Activated CD8-positive, alpha-beta memory T cell treated with anti-CD3 and anti-CD28 coated beads for 36 hours (primary cell): Measurements from ENCODE around the gene PPFIA3. TPM values are rescaled to one million over a fixed set of nuclear protein-coding genes. Genes with fewer than 3 reads are reported as not detected.

Experiments used
- CTCF ChIA-PET: fragments of 350-600 bp; sonication (Branson Sonifier 250); formaldehyde crosslinking; loops from one replicate; lab custom pipeline; 2021; ENCODE audit warnings: antibody characterized with exemption; lab: Charles Lee
- POLR2A ChIA-PET: fragments of 350-600 bp; sonication (Branson Sonifier 250); formaldehyde crosslinking; loops from one replicate; lab custom pipeline; 2021; ENCODE audit warnings: antibody characterized with exemption; lab: Charles Lee
- total RNA-seq, 2 experiments: library from RNA; stranded (reverse); gene quantifications; one replicate each; pipeline ENCODE4 v1.2.3, GENCODE V29; 2021

Gene PPFIA3
- total RNA-seq, 2 experiments from 2014 or later: 3.9 to 4.7 TPM

GRCh38 chr19:49097453-49098288, 21.7 kb upstream of the PPFIA3 start:
- CTCF ChIA-PET: interaction anchor here (0.5 to 3.1 kb wide), 24 partner anchors 9 to 1312 kb away, joined by 3 to 38 read pairs (median 4); partner anchors contain the start of gene LIN7B
- POLR2A ChIA-PET: interaction anchor here (0.6 kb wide), 1 partner anchor 47 kb away, joined by 4 read pairs; no protein-coding TSS in a partner anchor

GRCh38 chr19:49098795-49099194, 20.5 kb upstream of the PPFIA3 start:
- CTCF ChIA-PET: interaction anchor here (0.5 to 3.1 kb wide), 11 partner anchors 8 to 491 kb away, joined by 3 to 38 read pairs (median 7); partner anchors contain the start of gene LIN7B
- POLR2A ChIA-PET: no interaction called here

- ChIA-PET POLR2A (no interaction called here), CTCF (interaction anchor here (0.7 to 0.8 kb wide), 2 partner anchors 13 to 557 kb away, joined by 3 read pairs; partner anchors contain the start of gene LIN7B)
These were observed 18.2 kb upstream of the PPFIA3 start for GRCh38 chr19:49101160-49101559.

GRCh38 chr19:49102303-49102702, 17.0 kb upstream of the PPFIA3 start:
- ChIA-PET POLR2A (no interaction called here), CTCF (interaction anchor here (0.5 kb wide), 1 partner anchor 16 kb away, joined by 3 read pairs; no protein-coding TSS in a partner anchor)

- ChIA-PET POLR2A (no interaction called here), CTCF (interaction anchor here (1.2 kb wide), 1 partner anchor 10 kb away, joined by 3 read pairs; the partner anchor contains the start of gene LIN7B)
These were observed 15.8 kb upstream of the PPFIA3 start for GRCh38 chr19:49103331-49104085.

- POLR2A ChIA-PET: interaction anchor here (0.6 kb wide), 1 partner anchor 22 kb away, joined by 8 read pairs; no protein-coding TSS in a partner anchor
- CTCF ChIA-PET: interaction anchor here (1.0 to 2.5 kb wide), 3 partner anchors 10 to 95 kb away, joined by 3 to 10 read pairs (median 4); partner anchors contain the start of gene LIN7B
These were observed 15.0 kb upstream of the PPFIA3 start for GRCh38 chr19:49104229-49104864.

GRCh38 chr19:49106648-49107135, 12.7 kb upstream of the PPFIA3 start:
- POLR2A ChIA-PET: no interaction called here
- CTCF ChIA-PET: interaction anchor here (0.6 to 2.5 kb wide), 8 partner anchors 8 to 114 kb away, joined by 3 to 10 read pairs (median 4); partner anchors contain the start of genes GYS1 and LIN7B

- POLR2A ChIA-PET: no interaction called here
- CTCF ChIA-PET: interaction anchor here (1.5 kb wide), 1 partner anchor 10 kb away, joined by 5 read pairs; no protein-coding TSS in a partner anchor
These were observed 11.5 kb upstream of the PPFIA3 start for GRCh38 chr19:49107625-49108459.

GRCh38 chr19:49109051-49109450, 10.3 kb upstream of the PPFIA3 start:
- ChIA-PET POLR2A (no interaction called here), CTCF (interaction anchor here (1.0 to 1.5 kb wide), 2 partner anchors 11 to 14 kb away, joined by 3 to 5 read pairs; no protein-coding TSS in a partner anchor)

- POLR2A ChIA-PET: no interaction called here
These were observed 9.6 kb upstream of the PPFIA3 start for GRCh38 chr19:49109569-49110233.

GRCh38 chr19:49110567-49110966, 8.8 kb upstream of the PPFIA3 start:
- ChIA-PET CTCF (interaction anchor here (0.6 to 0.7 kb wide), 2 partner anchors 20 to 1093 kb away, joined by 3 to 4 read pairs; no protein-coding TSS in a partner anchor), POLR2A (interaction anchor here (0.8 kb wide), 1 partner anchor 37 kb away, joined by 3 read pairs; no protein-coding TSS in a partner anchor)

More at GRCh38 chr19:49109569-49110233, 9.6 kb upstream of the PPFIA3 start:
- CTCF ChIA-PET: interaction anchor here (0.5 to 1.5 kb wide), 3 partner anchors 12 to 743 kb away, joined by 3 to 5 read pairs (median 4); no protein-coding TSS in a partner anchor

- ChIA-PET POLR2A (interaction anchor here (0.8 kb wide), 1 partner anchor 37 kb away, joined by 3 read pairs; no protein-coding TSS in a partner anchor), CTCF (no interaction called here)
These were observed 7.9 kb upstream of the PPFIA3 start for GRCh38 chr19:49111218-49111998.

- ChIA-PET POLR2A (interaction anchor here (0.6 to 1.2 kb wide), 4 partner anchors 13 to 30 kb away, joined by 3 to 5 read pairs (median 4); no protein-coding TSS in a partner anchor), CTCF (interaction anchor here (0.6 to 2.3 kb wide), 17 partner anchors 8 to 468 kb away, joined by 3 to 17 read pairs (median 4); partner anchors contain the start of genes CA11 and FTL)
These were observed 5.3 kb upstream of the PPFIA3 start, which contains the start of gene LIN7B for GRCh38 chr19:49113762-49114629. TSS of gene LIN7B (plus strand) at chr19:49114370. CDS start at chr19:49114405, 35 bp downstream.

GRCh38 chr19:49114630-49115363, 4.5 kb upstream of the PPFIA3 start:
- POLR2A ChIA-PET: interaction anchor here (1.0 to 1.2 kb wide), 2 partner anchors 12 to 13 kb away, joined by 4 to 5 read pairs; no protein-coding TSS in a partner anchor
- CTCF ChIA-PET: interaction anchor here (0.6 to 2.3 kb wide), 14 partner anchors 9 to 469 kb away, joined by 3 to 17 read pairs (median 4); partner anchors contain the start of gene CA11
